ENCODE measurements around the gene OBP2A. TPM values are rescaled to one million over a fixed set of nuclear protein-coding genes. Genes with fewer than 3 reads are reported as not detected.
A peak's percentile ranks its signal among the peaks of the same experiment; 100 is the strongest.
"Not testable (repeated sequence)": the region's sequence is repeated elsewhere in the genome, so short reads cannot be mapped to it uniquely, and the experiment has no call there.

OBP2A gene
- total and polyA plus RNA-seq, 2 donors (not counting 3 experiments of a cell fraction or from before 2014, with no cell fraction given): not detected

DNA sequence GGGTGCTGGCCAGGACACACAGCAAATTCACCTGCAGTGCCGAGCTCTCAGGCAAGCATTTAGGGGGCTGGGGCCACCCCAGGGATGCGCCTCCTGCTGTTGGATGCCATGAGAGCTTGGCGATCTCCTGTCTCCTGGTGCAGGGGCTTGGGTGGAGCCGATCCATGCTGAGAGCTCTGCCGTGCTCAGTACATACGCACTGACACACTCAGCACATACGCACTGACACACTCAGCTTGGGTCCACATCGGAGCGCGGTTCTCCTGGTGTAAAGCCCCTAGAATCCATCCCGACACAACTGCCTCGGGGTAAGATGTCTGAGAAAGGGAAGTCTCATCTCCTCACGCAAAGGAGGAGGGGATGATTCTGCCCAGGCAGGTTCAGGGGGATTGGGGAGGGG, 10.3 kb upstream of the OBP2A start:
- H3K4me2 ChIP-seq (ENCODE audit: insufficient read depth, low read length); CTCF ChIA-PET; DNase-seq (ENCODE audit: low read depth, low spot score); BruUV-seq (replicated peaks); H3K4me1 ChIP-seq (ENCODE audit: control insufficient read depth, extremely low read depth, insufficient read depth, low read length); H3K79me2 ChIP-seq (ENCODE audit: control insufficient read depth, insufficient read depth, low read length); FAIRE-seq; dilution Hi-C loops (cut with MboI; ENCODE audit: extremely low pct_ligation_motif_present, low sequenced_read_pairs); H3K9ac ChIP-seq (replicated peaks; ENCODE audit: extremely low read depth, insufficient read depth, low read length); intact Hi-C loops (cut with micrococcal nuclease); H3K27ac ChIP-seq (ENCODE audit: insufficient read depth, low read depth, low read length); H3K9me1 ChIP-seq (replicated peaks; ENCODE audit: control insufficient read depth, extremely low read depth, insufficient read depth, low read length); H2AFZ ChIP-seq (ENCODE audit: low read depth, low read length); H3K36me3 ChIP-seq (ENCODE audit: control insufficient read depth in 2 of 2, extremely low read depth in 1 of 2, insufficient read depth in 2 of 2, low read length in 2 of 2); H3K4me3 ChIP-seq (replicated peaks in 1 of 3; ENCODE audit: insufficient read depth in 1 of 3, low read depth in 1 of 3, low read length in 3 of 3); H4K20me1 ChIP-seq (replicated peaks; ENCODE audit: control insufficient read depth, extremely low read depth, insufficient read depth, low read length); POLR2A ChIA-PET; H3K9me3 ChIP-seq (replicated peaks; ENCODE audit: control insufficient read depth, insufficient read depth, low read length); H3K27me3 ChIP-seq (ENCODE audit: control insufficient read depth in 2 of 2, insufficient read depth in 2 of 2, low read length in 2 of 2): not testable (repeated sequence)

DNA sequence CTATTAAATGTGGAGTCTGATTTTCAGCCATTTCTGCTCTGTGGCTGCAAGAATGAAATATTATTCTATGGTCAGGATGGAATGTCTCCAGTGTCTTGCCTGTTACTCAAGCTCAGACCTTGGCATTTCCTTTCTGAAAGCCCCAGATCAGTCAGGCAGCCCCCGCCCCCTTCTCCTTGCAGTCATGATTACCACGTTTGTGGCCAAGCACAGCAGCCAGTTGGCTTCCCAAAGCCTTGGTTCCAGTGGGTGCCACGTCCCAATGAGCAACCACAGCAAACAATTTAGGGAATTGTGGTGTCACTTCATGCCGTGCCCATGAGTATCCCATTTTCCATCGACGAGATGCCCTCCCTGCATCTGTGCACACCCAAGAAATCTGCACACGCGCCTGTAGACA, 9.7 kb upstream of the OBP2A start:
- no peak overlapping the region for H3K4me2 ChIP-seq (ENCODE audit: insufficient read depth, low read length)
- no peak for DNase-seq (ENCODE audit: low read depth, low spot score)
- no peaks in the 10 kb centered on the region for H3K4me1 ChIP-seq (ENCODE audit: control insufficient read depth, extremely low read depth, insufficient read depth, low read length)
- no peak overlapping the region for H3K4me3 ChIP-seq (replicated peaks in 1 of 3; ENCODE audit: insufficient read depth in 1 of 3, low read depth in 1 of 3, low read length in 3 of 3)
- no peaks in the 10 kb centered on the region for H4K20me1 ChIP-seq (replicated peaks; ENCODE audit: control insufficient read depth, extremely low read depth, insufficient read depth, low read length)
- no peaks in the 10 kb centered on the region for H3K36me3 ChIP-seq (ENCODE audit: control insufficient read depth in 2 of 2, extremely low read depth in 1 of 2, insufficient read depth in 2 of 2, low read length in 2 of 2)
- no peak overlapping the region for H3K9ac ChIP-seq (replicated peaks; ENCODE audit: extremely low read depth, insufficient read depth, low read length)
- FAIRE-seq: no peak
- no peaks in the 10 kb centered on the region for H3K79me2 ChIP-seq (ENCODE audit: control insufficient read depth, insufficient read depth, low read length)
- H3K9me1 ChIP-seq (replicated peaks; ENCODE audit: control insufficient read depth, extremely low read depth, insufficient read depth, low read length): no peaks in the 10 kb centered on the region
- H3K27ac ChIP-seq (ENCODE audit: insufficient read depth, low read depth, low read length): no peak overlapping the region
- POLR2A ChIA-PET: no interaction called here
- no peaks in the 10 kb centered on the region for H3K9me3 ChIP-seq (replicated peaks; ENCODE audit: control insufficient read depth, insufficient read depth, low read length)
- no peak overlapping the region for H2AFZ ChIP-seq (ENCODE audit: low read depth, low read length)
- TF ChIP-seq, protein P1, sequence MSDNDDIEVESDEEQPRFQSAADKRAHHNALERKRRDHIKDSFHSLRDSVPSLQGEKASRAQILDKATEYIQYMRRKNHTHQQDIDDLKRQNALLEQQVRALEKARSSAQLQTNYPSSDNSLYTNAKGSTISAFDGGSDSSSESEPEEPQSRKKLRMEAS (IDR thresholded peaks at IDR 0.05; ENCODE audit: insufficient read depth, insufficient read length): no peak
- TF ChIP-seq MYC (IDR thresholded peaks at IDR 0.05; ENCODE audit: low read depth, low read length) (no peak), EZH2 (IDR thresholded peaks at IDR 0.05; ENCODE audit: borderline replicate concordance, low read depth, low read length, severe bottlenecking) (no peak)
- intact Hi-C loops (cut with micrococcal nuclease): no loop called here
- CTCF ChIA-PET: no interaction called here
- dilution Hi-C loops (cut with MboI; ENCODE audit: extremely low pct_ligation_motif_present, low sequenced_read_pairs): no loop called here
- no TSS peak for BruUV-seq (replicated peaks)
- peaks cover 0 to 2% of the 10 kb centered on the region in 2 experiments for H3K27me3 ChIP-seq (ENCODE audit: control insufficient read depth in 2 of 2, insufficient read depth in 2 of 2, low read length in 2 of 2)

DNA sequence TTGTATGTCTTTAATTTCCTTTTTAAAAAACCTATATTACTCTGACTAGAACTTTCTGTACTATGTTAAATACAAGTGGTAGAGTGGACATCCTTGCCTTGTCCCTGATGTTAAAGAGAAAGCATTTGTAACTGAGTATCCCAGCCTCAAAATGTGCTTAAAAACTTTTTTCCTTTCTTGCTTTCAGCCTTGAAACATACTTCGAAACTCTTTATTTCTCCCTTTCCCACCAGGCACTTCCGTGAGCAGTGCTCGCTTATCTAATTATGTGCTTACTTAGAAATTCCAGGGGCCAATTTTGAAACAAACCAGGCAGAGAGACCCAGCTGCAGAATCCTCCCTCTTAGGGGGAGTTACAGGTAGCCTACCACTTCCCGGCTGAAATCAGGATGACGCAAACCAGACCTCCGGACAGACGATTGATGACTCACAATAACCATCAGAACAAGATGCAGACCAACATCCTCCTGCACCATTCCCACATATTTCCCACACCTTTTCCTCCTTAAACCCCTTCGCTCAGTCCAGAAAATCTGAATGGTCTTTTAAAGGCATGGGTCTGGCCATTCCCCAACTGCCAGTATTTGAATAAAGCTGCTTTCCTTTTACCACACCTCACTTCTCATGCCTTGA, 2.5 kb upstream of the OBP2A start:
- intact Hi-C loops (cut with micrococcal nuclease): not testable (repeated sequence)

More for the DNA sequence above, 2.5 kb upstream of the OBP2A start:
- H3K27me3 ChIP-seq (ENCODE audit: control insufficient read depth in 2 of 2, insufficient read depth in 2 of 2, low read length in 2 of 2); H3K4me1 ChIP-seq (ENCODE audit: control insufficient read depth, extremely low read depth, insufficient read depth, low read length); CTCF ChIA-PET; H3K79me2 ChIP-seq (ENCODE audit: control insufficient read depth, insufficient read depth, low read length); H4K20me1 ChIP-seq (replicated peaks; ENCODE audit: control insufficient read depth, extremely low read depth, insufficient read depth, low read length); H3K4me2 ChIP-seq (ENCODE audit: insufficient read depth, low read length); H3K4me3 ChIP-seq (replicated peaks in 1 of 3; ENCODE audit: insufficient read depth in 1 of 3, low read depth in 1 of 3, low read length in 3 of 3); H3K36me3 ChIP-seq (ENCODE audit: control insufficient read depth in 2 of 2, extremely low read depth in 1 of 2, insufficient read depth in 2 of 2, low read length in 2 of 2); H3K9ac ChIP-seq (replicated peaks; ENCODE audit: extremely low read depth, insufficient read depth, low read length); H3K9me1 ChIP-seq (replicated peaks; ENCODE audit: control insufficient read depth, extremely low read depth, insufficient read depth, low read length); BruUV-seq (replicated peaks); dilution Hi-C loops (cut with MboI; ENCODE audit: extremely low pct_ligation_motif_present, low sequenced_read_pairs); H2AFZ ChIP-seq (ENCODE audit: low read depth, low read length); H3K27ac ChIP-seq (ENCODE audit: insufficient read depth, low read depth, low read length); DNase-seq (ENCODE audit: low read depth, low spot score); POLR2A ChIA-PET; H3K9me3 ChIP-seq (replicated peaks; ENCODE audit: control insufficient read depth, insufficient read depth, low read length): not testable (repeated sequence)
- peak; percentile 15 for FAIRE-seq
